A673 (cell line): ENCODE results near the gene PRCD. TPM values are rescaled to one million over a fixed set of nuclear protein-coding genes. Genes with fewer than 3 reads are reported as not detected.

ENCODE experiments used
- BruUV-seq: library from RNA; stranded (reverse); fragments of 400-500 nt; replicated peaks from 2 replicates; lab custom pipeline; 2021; lab: Mats Ljungman, UMichigan
- CTCF ChIA-PET: fragments of 300-600 bp; sonication (Branson Sonifier 250); formaldehyde crosslinking; loops from one replicate; lab custom pipeline; 2022; ENCODE audit warnings: antibody characterized with exemption; lab: Charles Lee
- POLR2A ChIA-PET: fragments of 300-600 bp; sonication (Branson Sonifier 250); formaldehyde crosslinking; loops from one replicate; lab custom pipeline; 2022; ENCODE audit warnings: antibody characterized with exemption; ENCODE audit not compliant: low non-redundant PET; lab: Charles Lee
- DNase-seq: peaks from one replicate; pipeline ENCODE4 v3.0.0-alpha.2; 2015; ENCODE audit warnings: low spot score
- H3K27ac ChIP-seq: fragments of 200-600 bp; sonication (generic); 2 replicates; pipeline ENCODE4 v1.5.1; 2016; ENCODE audit warnings: mixed run types, low read depth, mild to moderate bottlenecking, mixed read lengths, antibody characterized with exemption, low read length; ENCODE audit not compliant: poor library complexity, severe bottlenecking
- H3K27me3 ChIP-seq: fragments of 200-600 bp; sonication (generic); replicated peaks from 2 replicates; pipeline ENCODE4 v1.6.1; 2017; ENCODE audit warnings: mixed run types, low read depth, mild to moderate bottlenecking, mixed read lengths, antibody characterized with exemption, low read length; ENCODE audit not compliant: insufficient read depth, poor library complexity
- H3K36me3 ChIP-seq: fragments of 200-600 bp; sonication (generic); 2 replicates; pipeline ENCODE4 v1.6.1; 2016; ENCODE audit warnings: mixed run types, mild to moderate bottlenecking, mixed read lengths, antibody characterized with exemption, low read length; ENCODE audit not compliant: insufficient read depth, poor library complexity, severe bottlenecking
- H3K4me1 ChIP-seq: fragments of 200-600 bp; sonication (generic); 2 replicates; pipeline ENCODE4 v1.6.1; 2017; ENCODE audit warnings: mixed run types, mild to moderate bottlenecking, mixed read lengths, antibody characterized with exemption, low read length; ENCODE audit not compliant: insufficient read depth, poor library complexity, severe bottlenecking
- H3K4me3 ChIP-seq: fragments of 200-600 bp; sonication (generic); 2 replicates; pipeline ENCODE4 v1.5.1; 2016; ENCODE audit warnings: low read depth, mixed run types, mild to moderate bottlenecking, mixed read lengths, low read length; ENCODE audit not compliant: poor library complexity, severe bottlenecking
- H3K9me3 ChIP-seq: fragments of 200-600 bp; sonication (generic); 2 replicates; pipeline ENCODE4 v1.6.1; 2016; ENCODE audit warnings: mixed run types, low read depth, mild to moderate bottlenecking, mixed read lengths, antibody characterized with exemption, low read length; ENCODE audit not compliant: poor library complexity, severe bottlenecking
- EZH2 ChIP-seq: fragments of 200-600 bp; sonication (generic); IDR thresholded peaks from 2 replicates; pipeline ENCODE4 v1.6.1; 2017; ENCODE audit warnings: borderline replicate concordance, low read depth, mild to moderate bottlenecking, mixed read lengths, antibody characterized with exemption, low read length; ENCODE audit not compliant: poor library complexity, severe bottlenecking
- intact Hi-C: fragments of 100-400 bp; cut with micrococcal nuclease; formaldehyde crosslinking; loops from one replicate; pipeline ENCODE4 v1.10.0; 2022; ENCODE audit not compliant: unreplicated experiment
- total RNA-seq: library from RNA; stranded (reverse); gene quantifications from 2 replicates; pipeline ENCODE4 v1.2.3, GENCODE V29; 2021
- TF ChIP-seq, protein P1 (sequence below): fragments of 300-800, 200-600 bp; sonication (generic); conservative IDR thresholded peaks from 2 replicates; pipeline ENCODE4 v1.5.1; 2017; ENCODE audit warnings: low read depth, mild to moderate bottlenecking, antibody characterized with exemption, low read length, moderate library complexity, mixed read lengths

PRCD gene
- total RNA-seq, 1 experiment from 2014 or later = not detected

- H3K4me1 ChIP-seq = peaks cover 7% of the 10 kb centered on the region
- intact Hi-C loops = no loop called here
- no peak overlapping the region for H3K4me3 ChIP-seq
- TF ChIP-seq, protein P1, sequence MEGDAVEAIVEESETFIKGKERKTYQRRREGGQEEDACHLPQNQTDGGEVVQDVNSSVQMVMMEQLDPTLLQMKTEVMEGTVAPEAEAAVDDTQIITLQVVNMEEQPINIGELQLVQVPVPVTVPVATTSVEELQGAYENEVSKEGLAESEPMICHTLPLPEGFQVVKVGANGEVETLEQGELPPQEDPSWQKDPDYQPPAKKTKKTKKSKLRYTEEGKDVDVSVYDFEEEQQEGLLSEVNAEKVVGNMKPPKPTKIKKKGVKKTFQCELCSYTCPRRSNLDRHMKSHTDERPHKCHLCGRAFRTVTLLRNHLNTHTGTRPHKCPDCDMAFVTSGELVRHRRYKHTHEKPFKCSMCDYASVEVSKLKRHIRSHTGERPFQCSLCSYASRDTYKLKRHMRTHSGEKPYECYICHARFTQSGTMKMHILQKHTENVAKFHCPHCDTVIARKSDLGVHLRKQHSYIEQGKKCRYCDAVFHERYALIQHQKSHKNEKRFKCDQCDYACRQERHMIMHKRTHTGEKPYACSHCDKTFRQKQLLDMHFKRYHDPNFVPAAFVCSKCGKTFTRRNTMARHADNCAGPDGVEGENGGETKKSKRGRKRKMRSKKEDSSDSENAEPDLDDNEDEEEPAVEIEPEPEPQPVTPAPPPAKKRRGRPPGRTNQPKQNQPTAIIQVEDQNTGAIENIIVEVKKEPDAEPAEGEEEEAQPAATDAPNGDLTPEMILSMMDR = no peak
- no peak for TF ChIP-seq EZH2
- H3K27me3 ChIP-seq = peaks cover 5% of the 10 kb centered on the region
- ChIA-PET POLR2A (no interaction called here), CTCF (no interaction called here)
- no TSS peak for BruUV-seq
- no peaks in the 10 kb centered on the region for H3K9me3 ChIP-seq
- H3K36me3 ChIP-seq = no peaks in the 10 kb centered on the region
- DNase-seq = no peak
- no peak overlapping the region for H3K27ac ChIP-seq
Measured at GRCh38 chr17:76535788-76536510, 3.9 kb upstream of the PRCD start.

DNA sequence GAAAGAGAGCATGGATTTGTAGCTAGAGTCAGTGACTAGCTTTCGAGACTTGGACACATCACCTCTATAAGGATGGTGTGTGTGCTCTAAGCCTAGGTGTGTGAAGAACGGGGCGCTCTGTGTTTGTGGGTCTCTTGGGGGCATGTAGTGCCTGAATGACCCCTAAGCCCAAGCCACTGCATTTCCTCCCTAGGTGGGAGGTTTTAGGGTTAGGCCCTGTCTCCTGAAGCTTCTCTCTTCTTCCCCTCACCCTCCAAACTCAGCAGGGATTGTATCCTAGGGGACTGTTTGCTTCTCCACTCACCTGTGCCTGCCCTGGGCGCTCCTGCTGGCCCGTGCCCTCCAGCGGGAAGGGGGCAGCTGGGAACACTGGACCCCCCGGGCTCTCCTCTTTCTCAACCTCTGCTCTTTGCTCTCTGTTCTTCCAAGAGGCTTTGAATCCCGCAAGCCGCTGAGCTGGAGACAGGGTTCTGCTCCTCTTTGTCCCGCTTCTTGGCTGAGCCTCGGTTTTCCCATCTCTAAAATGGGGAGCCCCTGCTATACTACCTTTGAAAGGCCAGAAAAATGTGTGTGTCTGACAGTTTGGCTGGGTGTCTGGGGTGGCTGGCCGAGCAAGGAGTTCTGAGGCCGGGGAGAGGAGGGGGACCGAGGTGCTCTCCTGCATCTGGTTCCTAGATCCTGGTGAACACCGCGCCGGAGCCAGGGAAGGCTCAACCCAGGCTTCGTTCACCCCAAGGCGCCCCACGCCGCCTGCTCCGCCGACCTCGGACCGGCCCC lies 3.1 kb upstream of the PRCD start:
- BruUV-seq = no TSS peak
- no peaks in the 10 kb centered on the region for H3K9me3 ChIP-seq
- TF ChIP-seq EZH2 = no peak
- TF ChIP-seq, protein P1 = no peak
- peaks cover 10% of the 10 kb centered on the region for H3K4me1 ChIP-seq
- POLR2A ChIA-PET = no interaction called here
- no peaks in the 10 kb centered on the region for H3K36me3 ChIP-seq
- CTCF ChIA-PET = no interaction called here
- H3K4me3 ChIP-seq = peak overlapping the region; percentile 42
- no peak for DNase-seq
- intact Hi-C loops = no loop called here
- no peak overlapping the region for H3K27ac ChIP-seq
- peaks cover 5% of the 10 kb centered on the region for H3K27me3 ChIP-seq

- CTCF ChIA-PET = no interaction called here
- no peak overlapping the region for H3K27ac ChIP-seq
- no peaks in the 10 kb centered on the region for H3K9me3 ChIP-seq
- POLR2A ChIA-PET = no interaction called here
- peaks cover 5% of the 10 kb centered on the region for H3K27me3 ChIP-seq
- no peak for TF ChIP-seq EZH2
- TF ChIP-seq, protein P1 = no peak
- H3K4me1 ChIP-seq = peaks cover 10% of the 10 kb centered on the region
- intact Hi-C loops = no loop called here
- BruUV-seq = no TSS peak
- no peaks in the 10 kb centered on the region for H3K36me3 ChIP-seq
- H3K4me3 ChIP-seq = peak overlapping the region; percentile 42
- DNase-seq = no peak
Measured at GRCh38 chr17:76537288-76537577, 2.6 kb upstream of the PRCD start.
